ENCODE data around the gene PGLYRP3.

The PGLYRP3 gene

DNA sequence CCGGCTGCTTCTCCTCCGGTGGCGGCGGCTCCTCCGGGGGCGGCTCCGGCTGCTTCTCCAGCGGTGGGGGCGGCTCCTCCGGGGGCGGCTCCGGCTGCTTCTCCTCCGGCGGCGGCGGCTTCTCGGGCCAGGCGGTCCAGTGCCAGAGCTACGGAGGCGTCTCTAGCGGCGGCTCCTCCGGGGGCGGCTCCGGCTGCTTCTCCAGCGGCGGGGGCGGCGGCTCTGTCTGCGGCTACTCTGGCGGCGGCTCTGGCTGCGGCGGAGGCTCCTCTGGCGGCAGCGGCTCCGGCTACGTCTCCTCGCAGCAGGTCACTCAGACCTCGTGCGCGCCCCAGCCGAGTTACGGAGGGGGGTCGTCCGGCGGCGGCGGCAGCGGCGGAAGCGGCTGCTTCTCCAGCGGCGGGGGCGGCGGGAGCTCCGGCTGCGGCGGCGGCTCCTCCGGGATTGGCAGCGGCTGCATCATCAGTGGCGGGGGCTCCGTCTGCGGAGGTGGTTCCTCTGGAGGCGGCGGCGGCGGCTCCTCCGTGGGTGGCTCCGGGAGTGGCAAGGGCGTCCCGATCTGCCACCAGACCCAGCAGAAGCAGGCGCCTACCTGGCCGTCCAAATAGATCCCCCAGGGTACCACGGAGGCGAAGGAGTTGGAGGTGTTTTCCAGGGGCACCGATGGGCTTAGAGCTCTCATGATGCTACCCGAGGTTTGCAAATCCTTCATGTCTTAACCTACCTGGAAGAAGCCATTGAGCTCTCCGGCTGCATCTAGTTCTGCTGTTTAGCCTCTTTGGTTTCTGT, 51.3 kb downstream of the PGLYRP3 start:
- peaks cover 9% of the 10 kb centered on the region for H3K36me3 Mint-ChIP-seq (ENCODE audit: insufficient read depth)
- ATAC-seq (replicated peaks; ENCODE audit: extremely low read depth, poor library complexity, severe bottlenecking) (peak; percentile 52), DNase-seq (ENCODE audit: low spot score in 2 of 2) (no peak)
- H3K4me1 Mint-ChIP-seq = peaks cover 22% of the 10 kb centered on the region
- no peak overlapping the region for H3K27ac Mint-ChIP-seq (ENCODE audit: low read depth)
- peaks cover 82% of the 10 kb centered on the region for H3K27me3 Mint-ChIP-seq
- H3K9me3 Mint-ChIP-seq = no peaks in the 10 kb centered on the region
- peak overlapping the region; percentile 64 for H3K4me3 Mint-ChIP-seq

DNA sequence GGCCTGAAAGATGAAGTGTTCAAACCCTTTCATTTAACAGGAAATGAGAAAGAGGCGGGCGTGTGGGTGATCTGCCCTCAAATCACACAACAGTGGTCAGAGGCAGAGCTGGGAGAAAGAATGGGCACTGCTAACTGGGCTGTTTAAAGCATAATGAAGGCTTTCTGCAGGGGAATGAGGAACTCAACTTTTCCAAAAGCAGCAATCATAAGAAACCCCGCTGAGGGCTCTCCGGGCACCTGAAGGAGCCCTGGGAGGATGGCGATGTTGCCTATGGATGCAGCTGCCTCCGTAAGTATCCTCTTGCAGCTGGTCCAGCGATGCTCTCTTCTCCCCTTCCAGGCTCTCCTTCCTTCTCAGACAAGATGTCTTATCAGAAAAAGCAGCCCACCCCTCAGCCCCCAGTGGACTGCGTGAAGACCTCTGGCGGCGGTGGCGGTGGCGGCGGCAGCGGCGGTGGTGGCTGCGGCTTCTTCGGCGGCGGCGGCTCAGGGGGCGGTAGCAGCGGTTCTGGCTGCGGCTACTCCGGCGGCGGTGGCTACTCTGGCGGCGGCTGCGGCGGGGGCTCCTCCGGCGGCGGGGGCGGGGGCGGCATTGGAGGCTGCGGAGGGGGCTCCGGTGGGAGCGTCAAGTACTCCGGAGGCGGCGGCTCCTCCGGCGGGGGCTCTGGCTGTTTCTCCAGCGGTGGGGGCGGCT, 52.0 kb downstream of the PGLYRP3 start:
- Mint-ChIP-seq H3K4me3 (peak overlapping the region; percentile 64), H3K27me3 (peaks cover 75% of the 10 kb centered on the region), H3K4me1 (peaks cover 22% of the 10 kb centered on the region), H3K36me3 (ENCODE audit: insufficient read depth) (peaks cover 9% of the 10 kb centered on the region), H3K27ac (ENCODE audit: low read depth) (peak overlapping the region; percentile 19), H3K9me3 (no peaks in the 10 kb centered on the region)
- ATAC-seq (replicated peaks; ENCODE audit: extremely low read depth, poor library complexity, severe bottlenecking) (peak; percentile 22), DNase-seq (ENCODE audit: low spot score in 2 of 2) (no peak)

DNA sequence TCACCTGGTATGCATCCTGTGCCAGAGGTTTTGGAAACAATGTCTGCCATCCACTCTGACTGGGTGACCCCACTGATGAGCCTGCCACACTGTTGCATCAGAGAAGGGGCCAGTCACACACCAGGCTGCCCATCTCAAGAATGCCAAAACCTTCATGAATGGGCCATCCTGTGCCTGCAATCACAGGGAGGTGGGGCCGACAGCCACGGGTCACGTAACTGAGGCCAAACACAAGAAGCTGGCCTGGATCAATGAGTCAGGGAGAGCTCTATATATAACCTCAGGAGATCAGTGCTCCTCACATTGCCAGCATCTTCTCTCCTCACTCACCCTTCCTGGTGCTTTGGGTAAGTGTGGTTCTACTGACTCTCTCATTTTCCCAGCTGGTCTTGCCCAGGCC, 53.4 kb downstream of the PGLYRP3 start, which contains the start of gene LORICRIN:
Gene LORICRIN, plus strand, starts transcription at position 301 of the 400 bp plus-strand sequence. CDS start 1,263 bp downstream, outside the sequence.
- peak within 1 kb of the TSS; percentile 64 for H3K4me3 Mint-ChIP-seq
- no peaks in the 10 kb centered on the region for H3K9me3 Mint-ChIP-seq
- peak within 1 kb of the TSS; percentile 19 for H3K27ac Mint-ChIP-seq (ENCODE audit: low read depth)
- H3K4me1 Mint-ChIP-seq = peaks cover 22% of the 10 kb centered on the region
- peaks cover 63% of the 10 kb centered on the region for H3K27me3 Mint-ChIP-seq
- peaks cover 9% of the 10 kb centered on the region for H3K36me3 Mint-ChIP-seq (ENCODE audit: insufficient read depth)
- ATAC-seq (replicated peaks; ENCODE audit: extremely low read depth, poor library complexity, severe bottlenecking) = no peak
- no peak for DNase-seq (ENCODE audit: low spot score in 2 of 2)

DNA sequence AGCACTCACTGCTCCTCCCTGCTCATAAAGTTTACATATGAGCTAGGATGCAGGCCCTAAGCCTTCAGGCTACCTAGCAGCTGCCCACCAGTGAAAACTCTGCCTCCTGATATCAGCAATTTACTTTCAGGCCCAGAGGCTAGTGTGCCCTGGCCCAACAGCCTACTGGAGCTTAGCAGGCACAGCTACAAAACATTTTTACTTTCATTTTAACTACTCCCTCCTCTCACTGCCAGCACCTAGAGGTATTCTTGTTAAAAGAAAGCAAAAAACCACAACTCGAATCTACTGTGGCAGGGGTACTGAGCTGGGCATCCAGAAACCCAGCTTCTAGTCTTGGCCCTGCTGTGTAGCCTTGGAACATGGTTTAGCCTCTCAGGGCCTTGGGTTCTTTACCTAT, 59.1 kb downstream of the PGLYRP3 start:
- ATAC-seq (replicated peaks; ENCODE audit: extremely low read depth, poor library complexity, severe bottlenecking) = no peak
- Mint-ChIP-seq H3K27me3 (peaks cover 38% of the 10 kb centered on the region), H3K36me3 (ENCODE audit: insufficient read depth) (no peaks in the 10 kb centered on the region), H3K27ac (ENCODE audit: low read depth) (no peak overlapping the region), H3K4me3 (no peak overlapping the region), H3K9me3 (no peaks in the 10 kb centered on the region), H3K4me1 (no peaks in the 10 kb centered on the region)
- DNase-seq (ENCODE audit: low spot score in 2 of 2) = no peak

DNA sequence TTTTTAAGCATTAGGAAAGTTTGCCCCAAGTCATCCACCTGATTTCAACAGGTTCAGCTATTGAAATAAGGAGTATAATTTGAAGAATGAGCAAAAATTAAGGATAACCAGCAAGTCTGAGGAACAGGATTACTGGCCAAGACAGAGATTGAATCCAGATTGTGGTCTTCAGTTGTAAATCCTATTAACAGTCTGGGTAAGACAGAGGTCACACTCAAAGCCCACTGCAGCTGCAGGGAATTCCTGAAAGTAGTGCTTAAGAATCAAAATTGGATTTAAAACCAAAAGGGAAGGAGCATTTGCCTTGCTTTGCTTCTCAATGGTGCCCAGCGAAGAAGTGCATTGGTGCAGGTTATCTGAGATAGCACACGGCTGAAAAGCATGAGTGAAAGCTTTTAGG, 59.7 kb downstream of the PGLYRP3 start:
- no peak for ATAC-seq (replicated peaks; ENCODE audit: extremely low read depth, poor library complexity, severe bottlenecking)
- no peak for DNase-seq (ENCODE audit: low spot score in 2 of 2)
- Mint-ChIP-seq H3K27ac (ENCODE audit: low read depth) (no peak overlapping the region), H3K4me3 (no peak overlapping the region), H3K9me3 (no peaks in the 10 kb centered on the region), H3K36me3 (ENCODE audit: insufficient read depth) (no peaks in the 10 kb centered on the region), H3K4me1 (no peaks in the 10 kb centered on the region), H3K27me3 (peaks cover 35% of the 10 kb centered on the region)

DNA sequence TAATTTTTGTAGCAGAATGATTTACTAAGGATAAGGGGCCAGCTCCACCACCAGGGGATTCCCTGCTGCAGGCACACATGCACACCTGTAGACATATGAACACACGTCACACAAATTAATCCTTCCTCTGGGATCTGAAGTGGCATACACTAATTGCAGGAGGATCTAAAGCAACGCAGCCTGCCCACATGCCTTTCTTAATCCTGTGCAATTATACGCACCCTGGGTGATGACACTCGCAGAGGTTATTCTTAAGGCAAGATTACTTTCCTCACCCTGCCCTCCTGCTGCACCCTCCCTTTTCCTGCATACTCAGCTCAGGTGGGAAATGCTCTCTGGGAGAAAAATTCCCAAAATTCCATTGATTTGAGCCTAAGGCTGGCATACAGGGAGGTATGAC, 60.8 kb downstream of the PGLYRP3 start:
- Mint-ChIP-seq H3K27ac (ENCODE audit: low read depth) (no peak overlapping the region), H3K4me1 (no peaks in the 10 kb centered on the region), H3K4me3 (no peak overlapping the region), H3K36me3 (ENCODE audit: insufficient read depth) (no peaks in the 10 kb centered on the region), H3K27me3 (peaks cover 39% of the 10 kb centered on the region), H3K9me3 (no peaks in the 10 kb centered on the region)
- no peak for ATAC-seq (replicated peaks; ENCODE audit: extremely low read depth, poor library complexity, severe bottlenecking)
- no peak for DNase-seq (ENCODE audit: low spot score in 2 of 2)

DNA sequence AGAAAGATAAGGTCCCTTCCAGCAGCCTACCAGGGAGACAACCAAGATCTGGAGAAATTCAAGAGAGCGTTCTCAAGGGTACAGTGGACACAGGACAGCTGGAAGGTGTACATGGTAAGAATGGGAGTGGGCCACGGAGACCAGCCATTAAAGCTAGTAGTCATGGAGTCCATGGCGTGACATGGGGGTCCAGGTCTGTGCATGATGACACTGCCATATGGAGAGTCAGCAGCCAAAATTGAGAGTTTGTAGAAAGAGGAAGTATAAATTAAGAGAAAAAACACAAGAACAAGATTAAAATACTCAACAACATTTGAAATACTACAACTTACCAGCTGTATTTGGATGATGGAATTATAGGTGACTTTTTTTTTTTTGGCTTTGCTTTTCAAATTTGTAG, 61.2 kb downstream of the PGLYRP3 start:
- H3K27me3 Mint-ChIP-seq = peaks cover 39% of the 10 kb centered on the region
- H3K27ac Mint-ChIP-seq (ENCODE audit: low read depth) = no peak overlapping the region
- no peaks in the 10 kb centered on the region for H3K4me1 Mint-ChIP-seq
- H3K4me3 Mint-ChIP-seq = no peak overlapping the region
- no peaks in the 10 kb centered on the region for H3K9me3 Mint-ChIP-seq
- no peaks in the 10 kb centered on the region for H3K36me3 Mint-ChIP-seq (ENCODE audit: insufficient read depth)
- ATAC-seq (replicated peaks; ENCODE audit: extremely low read depth, poor library complexity, severe bottlenecking) (no peak), DNase-seq (ENCODE audit: low spot score in 2 of 2) (no peak)

DNA sequence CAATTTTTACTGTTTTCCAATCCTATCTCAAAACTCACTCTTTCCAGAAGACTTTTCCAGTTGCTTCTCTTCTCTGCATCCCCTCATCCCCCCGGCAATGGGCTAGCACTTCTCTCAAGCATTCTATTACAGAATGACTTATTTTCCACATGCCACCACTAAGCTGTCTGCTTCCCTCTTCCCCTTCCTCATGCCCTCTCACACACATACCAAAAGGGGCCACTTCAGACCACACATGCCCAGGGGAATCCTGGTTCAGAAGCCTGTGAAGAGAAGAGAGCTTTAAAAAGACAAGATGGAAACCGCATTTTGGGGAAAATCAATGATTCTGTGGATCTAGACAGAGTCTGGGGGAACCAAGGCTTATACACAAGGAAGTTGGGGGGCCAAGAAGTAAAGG, 61.7 kb downstream of the PGLYRP3 start:
- no peak overlapping the region for H3K4me3 Mint-ChIP-seq
- peaks cover 39% of the 10 kb centered on the region for H3K27me3 Mint-ChIP-seq
- no peak overlapping the region for H3K27ac Mint-ChIP-seq (ENCODE audit: low read depth)
- DNase-seq (ENCODE audit: low spot score in 2 of 2) (no peak), ATAC-seq (replicated peaks; ENCODE audit: extremely low read depth, poor library complexity, severe bottlenecking) (no peak)
- no peaks in the 10 kb centered on the region for H3K9me3 Mint-ChIP-seq
- H3K36me3 Mint-ChIP-seq (ENCODE audit: insufficient read depth) = no peaks in the 10 kb centered on the region
- H3K4me1 Mint-ChIP-seq = no peaks in the 10 kb centered on the region

DNA sequence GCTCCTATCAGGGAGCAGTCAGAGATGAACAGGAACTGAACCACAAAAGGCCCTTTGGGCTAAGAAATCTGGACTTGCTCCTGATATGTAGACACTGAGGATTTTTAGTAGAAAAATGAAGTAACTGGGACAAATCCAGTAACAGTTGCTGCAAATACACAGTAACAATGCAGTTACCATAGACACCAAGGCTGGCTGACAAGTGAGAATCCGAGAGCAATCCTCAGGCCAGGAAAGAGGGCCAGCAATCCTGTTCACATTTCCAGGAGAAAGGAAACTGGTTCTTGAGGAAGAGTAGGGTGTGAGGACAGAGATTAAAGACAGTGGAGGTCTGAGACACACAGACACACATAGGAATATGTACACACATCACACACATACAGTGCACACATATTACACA, 62.6 kb downstream of the PGLYRP3 start:
- Mint-ChIP-seq H3K4me1 (no peaks in the 10 kb centered on the region), H3K9me3 (no peaks in the 10 kb centered on the region), H3K4me3 (no peak overlapping the region), H3K27me3 (peaks cover 39% of the 10 kb centered on the region), H3K27ac (ENCODE audit: low read depth) (no peak overlapping the region), H3K36me3 (ENCODE audit: insufficient read depth) (no peaks in the 10 kb centered on the region)
- ATAC-seq (replicated peaks; ENCODE audit: extremely low read depth, poor library complexity, severe bottlenecking) (no peak), DNase-seq (ENCODE audit: low spot score in 2 of 2) (no peak)

DNA sequence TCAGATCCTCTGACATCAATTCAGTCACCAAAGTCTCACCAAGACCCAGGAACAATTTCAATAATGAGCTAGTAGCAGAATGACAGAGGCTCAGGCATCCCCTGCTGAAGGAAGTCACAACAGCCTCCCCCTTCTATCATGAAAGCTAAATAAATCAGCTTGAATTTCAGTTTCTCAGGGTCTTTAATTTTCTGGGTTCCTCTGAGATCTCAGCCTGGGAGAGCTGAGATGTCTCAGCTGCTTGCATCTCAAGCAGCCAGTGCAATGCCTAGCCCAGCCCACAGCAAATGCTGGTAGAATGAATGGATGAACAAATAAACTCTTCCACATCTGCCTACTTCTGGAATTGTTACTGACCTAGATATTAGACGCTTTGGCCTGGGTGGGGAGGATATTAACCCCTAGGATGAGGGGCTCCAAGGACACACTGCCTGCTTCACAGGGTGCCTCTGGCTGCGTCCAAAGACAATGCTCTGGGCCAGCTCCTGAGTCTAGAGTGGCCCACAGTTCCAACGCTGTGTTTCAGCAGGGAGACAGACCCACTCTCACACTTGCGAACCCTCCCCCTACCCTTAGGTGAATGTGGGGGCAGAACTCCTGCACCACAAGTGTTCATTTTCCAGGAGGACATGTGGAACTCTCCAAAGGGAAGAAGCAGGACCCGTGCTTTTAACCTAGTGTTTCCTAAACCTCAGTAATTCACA, 64.4 kb downstream of the PGLYRP3 start:
- peaks cover 39% of the 10 kb centered on the region for H3K27me3 Mint-ChIP-seq
- H3K9me3 Mint-ChIP-seq = peaks cover 13% of the 10 kb centered on the region
- no peak overlapping the region for H3K4me3 Mint-ChIP-seq
- no peak overlapping the region for H3K27ac Mint-ChIP-seq (ENCODE audit: low read depth)
- no peaks in the 10 kb centered on the region for H3K36me3 Mint-ChIP-seq (ENCODE audit: insufficient read depth)
- DNase-seq (ENCODE audit: low spot score in 2 of 2) (no peak), ATAC-seq (replicated peaks; ENCODE audit: extremely low read depth, poor library complexity, severe bottlenecking) (no peak)
- no peaks in the 10 kb centered on the region for H3K4me1 Mint-ChIP-seq

Data from central memory CD8-positive, alpha-beta T cell (primary cell).